ENCODE results near the gene RBM23.
"Not testable (repeated sequence)": the region's sequence is repeated elsewhere in the genome, so short reads cannot be mapped to it uniquely, and the experiment has no call there.

RBM23 gene

DNA sequence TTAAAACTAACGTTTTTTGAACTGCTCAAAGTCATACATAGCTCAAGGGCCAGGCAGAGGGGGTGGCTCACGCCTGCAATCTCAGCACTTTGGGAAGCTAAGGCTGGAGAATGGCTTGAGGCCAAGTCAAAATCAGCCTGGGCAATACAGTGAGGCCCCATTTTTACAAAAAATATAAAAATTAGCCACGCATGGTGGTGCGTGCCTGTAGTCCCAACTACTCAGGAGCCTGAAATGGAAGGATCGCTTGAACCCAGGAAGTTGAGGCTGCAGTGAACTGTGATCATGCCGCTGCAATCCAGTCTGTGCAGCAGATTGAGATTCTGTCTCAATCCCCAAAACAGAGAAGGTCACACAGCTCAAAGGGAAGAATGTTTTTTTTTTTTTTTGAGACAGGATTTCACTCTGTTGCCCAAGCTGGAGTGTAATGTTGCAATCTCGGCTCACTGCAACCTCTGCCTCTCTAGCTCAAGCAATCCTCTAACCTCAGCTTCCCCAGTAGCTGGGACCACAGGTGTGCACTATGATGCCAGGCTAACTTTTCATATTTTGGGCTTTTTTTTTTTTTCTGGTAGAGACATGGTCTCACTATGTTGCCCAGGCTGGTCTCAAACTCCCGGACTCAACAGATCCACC is 2.9 kb downstream of the RBM23 start:
- DNase-seq: no peak

DNA sequence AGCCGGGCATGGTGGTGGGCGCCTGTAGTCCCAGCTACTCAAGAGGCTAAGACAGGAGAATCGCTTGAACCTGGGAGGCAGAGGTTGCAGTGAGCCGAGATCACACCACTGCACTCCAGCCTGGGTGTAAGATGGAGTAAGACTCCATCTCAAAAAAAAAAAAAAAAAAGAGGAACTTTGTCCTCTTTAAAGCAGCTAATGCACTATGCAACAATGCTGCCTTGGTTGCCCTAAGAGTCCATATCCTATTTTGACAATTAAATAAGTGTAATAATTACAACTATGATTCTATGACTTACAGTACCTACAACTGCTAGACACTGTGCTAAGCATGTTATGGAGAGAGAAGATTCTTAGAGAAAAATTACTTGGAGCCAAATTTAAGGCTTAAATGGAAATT is 4.1 kb downstream of the RBM23 start:
- DNase-seq: not testable (repeated sequence)

DNA sequence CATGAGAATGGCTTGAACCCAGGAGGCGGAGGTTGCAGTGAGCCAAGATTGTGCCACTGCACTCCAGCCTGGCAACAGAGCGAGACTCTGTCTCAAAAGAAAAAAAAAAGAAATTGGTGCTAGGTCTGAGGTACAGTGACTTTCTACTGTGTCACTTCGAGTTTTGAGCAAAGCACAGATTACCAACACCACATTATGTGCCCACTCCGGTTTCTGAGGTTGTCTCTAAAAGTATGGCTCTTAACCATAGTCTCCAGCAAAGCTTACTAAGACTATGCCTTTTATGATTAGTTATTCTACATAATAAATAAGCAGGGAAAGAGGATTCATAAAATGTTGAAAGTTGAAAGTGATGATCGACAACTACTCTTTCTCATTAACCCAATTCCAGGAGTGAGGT is 8.0 kb downstream of the RBM23 start:
- DNase-seq: no peak

DNA sequence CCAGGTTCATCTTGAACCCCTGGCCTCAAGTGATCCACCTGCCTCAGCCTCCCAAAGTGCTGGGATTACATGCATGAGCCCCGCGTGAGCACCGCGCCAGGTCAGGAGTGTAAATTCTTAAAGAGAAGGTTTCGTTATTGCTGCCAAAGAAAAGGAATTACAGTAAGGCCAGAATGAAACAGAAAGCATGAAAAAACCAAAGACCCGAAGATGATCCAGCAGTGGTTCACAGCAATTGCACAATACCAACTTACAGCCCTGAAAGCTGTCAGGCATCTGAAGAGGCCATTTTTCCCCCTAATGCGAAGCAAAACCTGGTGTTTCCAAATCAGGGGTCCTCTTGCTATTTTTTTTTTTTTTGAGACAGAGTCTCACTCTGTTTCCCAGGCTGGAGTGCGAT is 10.3 kb downstream of the RBM23 start:
- DNase-seq: no peak

DNA sequence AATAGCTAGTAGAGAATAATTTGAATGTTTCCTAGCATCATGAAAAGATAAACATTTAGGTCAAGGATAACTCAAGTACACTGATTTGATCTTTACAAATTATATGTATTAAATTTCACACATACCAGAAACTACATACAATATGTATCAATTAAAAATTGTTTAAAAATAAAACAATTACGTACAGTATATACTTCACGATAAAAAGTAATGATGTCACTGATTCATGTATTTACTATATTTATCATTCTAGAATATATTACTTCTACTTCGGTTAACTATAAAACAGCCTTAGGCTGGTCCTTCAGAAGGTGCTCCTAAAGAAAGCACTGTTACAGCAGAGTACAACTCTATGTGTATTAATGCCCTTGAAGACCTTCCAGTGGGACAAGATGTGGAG is 11.5 kb downstream of the RBM23 start:
- DNase-seq: no peak

DNA sequence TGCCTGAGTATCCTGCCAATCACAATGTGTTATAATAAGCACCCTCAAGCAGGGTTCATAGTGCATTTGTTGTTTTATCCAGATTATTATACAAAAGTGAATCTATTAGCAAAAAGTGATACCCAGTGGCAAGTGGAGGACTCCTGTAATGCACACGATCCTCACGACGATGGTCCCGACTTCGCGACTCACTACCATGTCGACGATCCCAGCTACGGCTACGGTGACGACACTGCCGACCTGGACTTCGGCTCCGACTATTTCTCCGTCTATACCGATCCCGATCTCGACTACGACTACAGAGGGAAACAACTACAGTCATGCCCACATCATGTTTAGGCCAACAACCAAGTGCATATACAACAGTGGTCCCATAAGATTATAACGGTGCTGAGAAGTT is 12.9 kb downstream of the RBM23 start:
- DNase-seq: no peak

DNA sequence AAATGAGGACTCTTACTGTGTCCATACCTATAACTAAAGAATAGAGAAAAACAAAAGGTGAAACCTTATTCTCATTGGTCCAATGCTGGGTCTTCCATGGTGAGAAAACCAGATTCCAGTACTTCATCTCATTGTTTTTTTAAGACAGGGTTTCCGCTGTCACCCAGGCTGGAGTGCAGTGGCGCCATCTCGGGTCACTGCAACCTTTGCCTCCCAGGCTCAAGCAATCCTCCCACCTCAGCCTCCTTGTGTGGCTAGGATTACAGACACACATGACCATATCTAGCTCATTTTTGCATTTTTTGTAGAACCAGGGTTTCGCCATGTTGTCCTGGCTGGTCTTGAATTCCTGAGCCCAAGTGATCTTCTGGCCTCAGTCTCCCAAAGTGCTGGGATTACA is 13.3 kb downstream of the RBM23 start:
- no peak for DNase-seq

DNA sequence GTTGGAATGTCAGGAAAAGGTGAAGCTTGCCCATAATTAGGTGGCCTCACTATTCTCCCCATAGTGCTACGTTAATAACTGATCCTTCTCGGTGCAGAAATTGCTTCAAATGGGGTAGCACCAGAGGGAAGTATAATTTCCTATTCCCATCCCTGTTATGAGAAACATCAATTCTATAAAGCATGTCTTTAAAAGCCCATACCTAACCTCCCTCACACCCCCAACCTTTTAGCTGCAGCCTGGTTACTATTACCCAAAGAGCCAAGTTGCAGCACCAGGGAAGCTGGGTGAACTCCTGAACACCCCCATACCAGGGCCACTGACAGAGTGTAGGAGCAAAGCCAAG is 15.2 kb downstream of the RBM23 start:
- DNase-seq: no peak

DNA sequence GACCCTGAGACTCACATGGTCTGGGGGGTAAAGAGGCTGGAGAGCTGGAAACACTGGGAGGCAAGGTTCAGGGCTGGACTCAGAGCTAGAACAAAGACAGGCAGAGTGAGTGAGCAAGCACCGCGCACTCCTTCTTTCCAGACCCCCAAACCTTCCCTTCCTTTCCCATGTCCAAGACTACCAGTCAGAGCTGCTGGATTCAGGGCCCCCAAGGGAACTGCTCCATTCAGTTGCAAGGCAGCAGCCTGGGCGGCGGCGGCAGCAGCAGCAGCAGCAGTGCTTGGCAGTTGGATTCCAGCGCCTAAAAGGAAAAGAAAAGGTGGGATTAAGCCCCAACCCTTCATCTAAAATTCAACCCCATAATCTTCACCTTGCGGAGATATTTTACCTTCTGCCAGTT is 17.1 kb downstream of the RBM23 start:
- DNase-seq: no peak

DNA sequence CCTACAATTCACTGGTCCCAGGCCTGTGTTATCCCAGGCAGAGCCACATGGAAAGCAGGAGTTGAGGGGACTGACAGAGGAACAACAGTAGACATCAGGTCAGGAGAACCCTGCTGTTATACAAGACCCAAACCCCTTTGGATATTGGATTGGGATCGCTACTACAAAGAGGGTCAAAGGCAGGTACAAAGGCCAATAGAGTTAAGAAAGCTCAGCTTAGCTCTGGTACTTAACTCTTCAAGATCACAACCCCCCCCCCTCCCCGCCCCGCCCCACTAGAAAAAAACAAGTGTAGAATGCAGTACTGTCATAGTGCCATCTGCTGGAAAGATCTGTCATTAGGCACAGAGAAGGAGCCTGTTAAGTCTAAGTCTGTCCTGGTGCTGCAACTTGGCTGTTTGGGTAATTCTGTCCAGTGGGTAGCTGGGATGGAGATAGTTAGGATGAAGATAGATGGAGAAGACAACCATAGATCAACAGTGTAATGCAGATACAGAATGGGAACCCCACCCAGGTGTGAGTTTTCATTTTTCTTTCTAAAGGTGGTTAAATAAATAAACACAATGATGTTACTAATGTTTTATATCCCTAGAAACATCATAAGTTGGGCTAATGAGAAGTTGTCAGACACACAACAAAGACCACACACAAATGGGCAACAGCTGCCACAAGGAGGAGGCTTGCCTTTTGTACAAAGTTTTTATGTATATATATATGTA is 18.7 kb downstream of the RBM23 start:
- peak; percentile 87 for DNase-seq

DNA sequence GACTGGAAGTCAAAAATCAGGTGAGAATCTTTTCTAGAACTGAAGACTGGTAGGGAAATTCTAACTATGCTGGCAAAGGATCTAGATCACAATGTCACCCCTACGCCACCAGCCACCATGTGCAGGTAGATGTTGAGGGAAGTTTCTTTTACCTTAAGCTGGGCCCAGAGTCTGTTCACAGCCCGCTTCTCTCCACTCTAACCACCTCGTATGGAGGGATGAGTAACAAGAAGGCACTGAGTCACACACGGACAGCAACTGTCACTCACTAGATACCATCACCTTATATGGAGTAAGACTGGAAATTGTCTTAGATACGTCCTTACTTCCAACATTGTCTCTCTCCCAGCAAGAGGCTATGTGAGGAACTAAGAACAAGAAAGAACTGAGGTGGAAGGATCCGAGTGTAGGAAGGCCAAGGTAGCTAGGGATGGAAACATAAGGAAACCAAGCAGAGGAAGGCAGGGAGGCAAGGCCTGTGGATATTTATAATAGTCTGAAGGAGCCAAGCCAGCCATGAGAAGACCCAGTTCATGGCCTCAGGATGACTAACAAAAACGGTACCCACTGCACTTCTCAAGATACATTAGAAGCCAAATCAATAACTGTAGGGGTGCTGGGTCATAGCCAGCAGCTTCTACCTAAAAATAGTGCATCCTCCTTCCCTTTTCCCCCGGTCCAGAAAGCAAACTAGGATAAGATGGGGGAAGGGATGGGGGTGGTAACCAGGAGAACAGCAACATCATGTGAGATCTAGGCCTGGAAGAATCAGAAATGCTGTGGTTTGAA is 20.5 kb downstream of the RBM23 start:
- peak; percentile 55 for DNase-seq

DNA sequence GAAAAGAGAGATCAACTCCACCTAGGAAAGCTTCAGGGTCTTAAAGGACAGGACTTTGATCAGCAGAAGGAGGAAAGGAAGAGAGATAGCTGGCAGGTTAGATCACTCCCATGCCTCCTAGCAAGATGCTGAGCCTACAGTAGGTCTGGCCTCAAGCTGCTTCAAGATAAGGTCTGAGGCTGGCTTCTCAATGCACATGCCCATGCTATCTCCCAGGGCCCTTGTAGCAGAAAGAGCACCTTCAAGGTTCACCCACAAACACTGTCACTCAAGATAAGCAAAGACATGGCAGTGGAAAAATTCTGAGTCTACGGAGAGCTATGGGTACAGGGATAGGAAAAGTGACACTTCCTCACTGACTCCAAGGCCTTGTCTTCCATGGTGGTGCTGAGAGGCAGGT is 21.6 kb downstream of the RBM23 start:
- DNase-seq: peak; percentile 98

DNA sequence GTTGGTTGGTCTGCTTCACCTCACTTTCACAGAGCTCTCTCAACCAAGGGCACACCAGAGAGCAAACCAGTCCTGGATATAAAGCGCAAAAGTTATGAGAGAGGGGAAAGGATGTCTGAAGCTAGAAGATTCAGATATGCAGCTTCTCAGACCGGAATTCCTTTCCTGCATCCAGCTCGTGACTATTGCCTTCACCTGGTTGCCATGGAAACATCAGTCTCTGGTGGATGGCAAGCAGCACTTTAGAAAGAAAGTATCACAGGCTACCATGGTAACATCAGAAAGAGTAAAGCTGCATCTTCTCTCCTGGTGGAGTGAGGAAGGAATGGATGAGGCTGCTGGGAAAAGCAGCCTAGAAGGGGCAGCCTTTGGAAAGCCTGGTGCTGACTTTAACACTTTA is 22.2 kb downstream of the RBM23 start:
- DNase-seq: no peak

DNA sequence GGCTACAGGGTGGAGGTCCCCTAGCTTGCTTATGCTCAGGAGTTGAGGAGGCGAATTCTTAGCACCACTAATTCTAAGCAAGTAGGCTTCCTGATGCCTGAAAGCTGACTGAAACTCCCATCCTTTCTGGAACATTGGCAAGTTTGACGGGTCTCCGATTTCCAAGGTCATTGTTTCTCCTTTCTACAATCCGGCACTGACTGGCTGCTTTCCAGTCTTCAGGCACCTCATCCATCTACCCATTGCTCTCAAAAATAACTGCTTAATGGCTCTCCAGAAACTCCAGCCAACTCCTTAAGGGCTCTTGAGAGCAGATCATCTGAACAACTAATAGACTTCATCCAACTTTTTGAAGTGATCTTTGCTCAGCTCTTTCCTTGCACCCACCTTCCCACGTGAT is 22.6 kb downstream of the RBM23 start:
- no peak for DNase-seq

DNA sequence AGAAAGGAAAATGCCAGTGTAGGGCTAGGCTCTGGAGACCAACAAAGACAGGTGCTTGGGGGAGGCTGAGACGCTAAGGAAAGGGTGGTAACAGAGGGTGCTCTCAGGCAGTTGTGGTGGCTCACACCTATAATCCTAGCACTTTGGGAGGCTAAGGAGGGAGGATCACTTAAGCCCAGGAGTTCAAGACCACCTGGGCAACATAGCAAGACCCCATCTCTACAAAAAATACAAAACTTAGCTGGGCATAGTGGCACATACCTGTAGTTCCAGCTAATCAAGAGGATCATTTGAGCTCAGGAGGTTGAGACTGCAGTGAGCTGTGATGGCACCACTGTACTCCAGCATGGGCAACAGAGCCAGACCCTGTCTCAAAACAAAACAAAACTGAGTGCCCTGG is 23.5 kb downstream of the RBM23 start:
- no peak for DNase-seq

DNA sequence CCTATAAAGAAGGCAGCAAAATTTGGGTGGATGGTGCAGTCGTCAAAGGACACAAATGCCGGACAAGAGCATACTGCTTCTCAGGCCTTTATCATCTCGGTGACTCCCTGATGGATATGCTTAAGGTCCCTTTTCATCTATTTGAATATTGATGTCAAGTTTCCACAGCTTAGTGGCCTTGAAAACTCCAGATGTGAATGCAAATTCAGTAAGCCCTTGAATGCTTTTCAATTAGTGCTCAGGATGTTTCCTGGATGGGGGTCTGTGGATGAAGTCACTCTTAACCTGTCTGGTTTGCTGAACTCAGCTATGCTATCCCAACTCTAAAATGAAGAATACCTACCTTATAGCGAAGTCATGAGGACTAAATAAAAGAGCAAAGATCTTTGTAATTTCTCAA is 25.2 kb downstream of the RBM23 start:
- DNase-seq: no peak

DNA sequence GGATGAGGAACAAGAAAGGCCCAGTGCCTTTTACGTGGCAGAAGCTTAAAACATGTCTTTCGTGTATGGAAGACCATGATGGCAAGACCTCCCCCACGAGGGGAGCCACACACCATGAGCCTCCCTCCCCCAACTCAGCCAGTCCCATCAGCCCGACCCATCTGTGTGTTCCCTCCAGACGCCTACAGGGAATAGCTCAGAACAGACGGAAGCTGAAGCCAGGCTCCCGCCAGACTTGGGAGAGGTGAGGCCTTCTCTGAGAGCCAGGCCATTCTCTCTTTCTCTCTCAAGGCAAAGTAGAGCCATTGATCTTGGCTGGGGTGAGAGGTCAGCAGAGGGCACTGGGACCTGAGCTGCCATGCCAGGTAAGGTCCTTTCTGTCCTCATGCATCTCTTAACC is 26.5 kb downstream of the RBM23 start:
- no peak for DNase-seq

DNA sequence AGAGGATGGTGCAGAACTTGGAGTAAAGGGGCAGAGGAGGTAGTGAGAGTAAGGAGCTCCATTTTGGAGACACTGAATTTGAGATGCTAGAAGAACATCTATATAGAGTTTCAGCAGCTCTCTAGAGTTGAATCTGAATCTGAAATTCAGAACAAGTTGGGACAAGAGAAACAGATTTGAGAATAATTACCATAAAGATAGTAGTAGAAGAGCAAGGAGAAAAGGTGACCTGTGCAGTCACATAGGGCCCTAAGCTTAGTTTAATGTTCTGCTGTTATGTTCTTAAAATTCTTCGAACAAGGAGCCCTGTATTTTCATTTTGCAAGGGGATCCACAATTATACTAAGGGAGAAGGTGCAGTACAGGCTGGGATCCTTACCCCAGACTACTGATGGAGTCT is 28.5 kb downstream of the RBM23 start:
- no peak for DNase-seq

DNA sequence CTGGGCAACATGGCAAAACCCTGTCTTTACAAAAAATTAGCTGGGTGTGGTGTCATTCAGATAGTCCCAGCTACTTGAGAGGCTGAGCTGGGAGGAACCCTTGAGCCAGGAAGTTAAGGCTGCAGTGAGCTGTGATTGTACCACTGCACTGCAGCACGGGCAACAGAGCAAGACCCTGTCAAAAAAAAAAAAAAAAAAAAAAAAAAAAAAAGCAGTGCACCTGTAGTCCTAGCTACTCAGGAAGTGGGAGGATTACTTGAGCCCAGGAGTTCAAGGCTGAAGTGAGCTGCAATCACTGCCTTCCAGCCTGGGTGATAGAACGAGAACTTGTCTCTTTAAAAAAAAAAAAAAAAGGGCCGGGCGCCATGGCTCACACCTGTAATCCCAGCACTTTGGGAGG is 30.3 kb downstream of the RBM23 start:
- DNase-seq: peak; percentile 42

DNA sequence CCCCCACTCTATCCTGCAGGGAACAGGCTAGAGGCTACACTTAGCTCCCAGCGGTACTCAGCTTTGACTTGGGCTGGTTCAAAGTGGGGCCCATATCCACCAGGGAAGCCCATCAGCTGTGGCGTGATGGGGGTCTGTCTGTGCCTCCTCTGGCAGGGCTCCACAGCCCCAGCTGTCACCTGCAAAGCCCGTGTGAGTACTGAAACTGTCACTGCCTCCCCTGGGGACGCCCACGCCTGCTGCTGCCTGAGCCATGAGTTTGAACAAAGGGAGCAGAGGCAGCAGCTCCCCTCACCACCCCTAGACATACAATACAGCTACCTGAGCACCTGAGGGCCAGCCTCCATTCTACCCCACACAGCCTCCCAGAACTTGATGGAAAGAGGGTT is 31.0 kb downstream of the RBM23 start:
- DNase-seq: no peak

DNA sequence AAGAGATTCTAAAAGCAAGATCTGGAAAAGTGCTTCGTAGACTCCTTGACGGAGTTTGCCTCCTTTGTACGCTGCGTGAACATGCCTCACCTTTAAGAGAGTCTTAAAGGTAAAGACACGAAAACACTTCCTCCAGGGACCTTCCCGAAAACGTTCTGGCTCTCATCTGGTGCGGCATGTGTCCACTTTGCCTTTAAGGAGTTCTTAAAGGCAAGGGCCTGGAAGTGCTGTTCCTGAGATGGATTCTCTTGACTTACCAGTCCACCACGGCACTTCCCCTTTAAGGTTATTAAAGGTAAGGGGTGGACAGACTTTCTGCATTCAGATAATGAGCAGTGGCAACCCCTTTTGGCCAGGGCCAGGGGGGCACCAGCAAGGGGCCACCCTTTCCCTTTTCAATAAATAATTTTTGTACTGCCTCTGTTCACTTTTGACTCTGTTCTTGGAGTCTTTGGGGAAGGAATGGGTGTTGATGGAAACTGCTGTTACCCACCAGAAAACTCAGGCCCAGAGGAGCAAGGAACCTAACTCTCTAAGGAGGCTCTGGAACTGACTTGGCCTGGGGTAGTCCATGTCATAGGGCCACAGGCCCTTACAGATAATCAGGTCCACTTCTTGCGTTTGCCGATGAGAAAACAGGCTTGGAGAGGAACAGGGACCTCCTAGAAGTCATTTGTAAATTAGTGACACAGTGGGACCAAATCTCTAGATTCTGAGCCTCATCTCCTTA is 31.5 kb downstream of the RBM23 start:
- peak; percentile 89 for DNase-seq

DNA sequence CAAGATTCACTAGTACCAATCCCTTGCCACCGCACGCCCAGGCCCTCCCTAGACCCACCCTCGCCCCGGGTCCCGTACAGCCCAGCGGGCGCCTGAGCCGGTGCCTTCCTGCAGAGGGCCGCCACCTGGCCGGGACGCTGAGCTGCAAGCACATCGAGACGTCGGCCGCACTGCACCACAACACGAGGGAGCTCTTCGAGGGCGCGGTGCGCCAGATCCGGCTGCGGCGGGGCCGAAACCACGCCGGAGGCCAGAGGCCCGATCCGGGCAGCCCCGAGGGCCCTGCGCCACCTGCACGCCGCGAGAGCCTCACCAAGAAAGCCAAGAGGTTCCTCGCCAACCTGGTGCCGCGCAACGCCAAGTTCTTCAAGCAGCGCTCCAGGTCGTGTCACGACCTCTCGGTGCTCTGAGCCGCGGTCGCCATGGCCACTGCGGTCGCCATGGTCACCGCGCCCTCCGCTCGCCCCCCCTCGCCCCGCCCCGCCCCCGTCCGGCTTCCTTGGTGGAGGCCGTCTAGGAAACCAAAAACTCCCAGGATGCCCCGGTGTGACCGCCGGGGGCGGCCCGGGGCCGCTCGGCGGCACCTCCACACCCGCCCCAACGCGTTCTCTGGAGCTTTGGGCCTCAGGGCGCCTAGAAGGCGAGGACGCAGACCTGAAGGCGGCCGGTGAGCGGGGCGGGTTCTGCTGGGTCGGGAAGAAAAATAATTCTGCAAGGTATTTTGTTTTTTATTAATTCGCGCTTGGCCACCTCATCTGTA is 32.3 kb downstream of the RBM23 start:
- DNase-seq: peak; percentile 80

DNA sequence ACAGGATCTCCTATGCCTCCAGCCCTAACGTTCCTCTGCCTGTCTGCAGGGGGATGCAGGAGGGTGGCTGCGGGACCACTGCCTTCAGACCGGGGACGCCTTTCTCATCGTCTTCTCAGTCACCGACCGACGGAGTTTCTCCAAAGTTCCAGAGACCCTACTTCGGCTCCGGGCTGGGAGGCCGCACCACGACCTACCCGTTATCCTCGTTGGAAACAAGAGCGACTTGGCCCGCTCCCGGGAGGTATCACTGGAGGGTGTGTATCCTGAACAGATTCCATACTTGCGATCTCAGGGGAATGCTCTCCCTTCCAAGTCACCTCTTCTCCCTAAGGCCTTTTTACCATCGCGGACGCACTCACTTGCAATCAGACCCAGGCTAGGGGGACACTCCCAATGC is 33.0 kb downstream of the RBM23 start:
- no peak for DNase-seq

All from hematopoietic multipotent progenitor cell treated with erythropoietin and hydrocortisone succinate and interleukin-3 and kit ligand, for 8 days (in vitro differentiated cells).